ENCODE data around the gene SLC9B2.

Gene SLC9B2

DNA sequence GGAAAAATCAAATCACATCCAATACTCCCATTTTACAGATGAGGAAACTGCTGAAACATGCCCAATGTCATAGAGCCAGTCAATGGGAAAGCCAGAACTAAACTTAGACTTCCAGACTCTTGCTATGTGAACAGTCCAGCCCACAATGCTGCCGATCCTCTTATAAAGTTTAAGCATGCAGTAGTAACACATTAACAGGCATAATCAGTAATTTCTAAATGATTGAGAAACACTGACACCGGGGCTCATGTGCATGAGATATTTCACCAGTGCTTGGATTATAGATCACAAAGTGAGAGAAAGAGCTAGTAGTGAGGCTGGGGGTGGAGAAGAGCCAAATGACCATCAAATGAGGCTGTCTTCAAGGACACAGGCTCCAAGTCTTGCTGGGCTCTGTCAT lies 20.6 kb upstream of the SLC9B2 start:
- H4K91ac ChIP-seq (ENCODE audit: low read depth, low read length): no peak overlapping the region
- no peak overlapping the region for H3K9ac ChIP-seq (ENCODE audit: low read length)
- no peaks in the 10 kb centered on the region for H3K36me3 ChIP-seq (ENCODE audit: control insufficient read depth in 1 of 2, insufficient read depth in 2 of 2, low read length in 2 of 2)
- no peaks in the 10 kb centered on the region for H3K79me1 ChIP-seq (ENCODE audit: low read length)
- H3K14ac ChIP-seq (ENCODE audit: low read length): no peak overlapping the region
- H3K4me1 ChIP-seq (ENCODE audit: control insufficient read depth in 1 of 2, insufficient read depth in 2 of 2, low read length in 2 of 2): peaks cover 3% of the 10 kb centered on the region in 2 experiments
- H3K23ac ChIP-seq (ENCODE audit: low read length): no peak overlapping the region
- H2AFZ ChIP-seq (ENCODE audit: insufficient read depth, low read length, poor library complexity): no peak overlapping the region
- H3K4me3 ChIP-seq (ENCODE audit: low read depth, low read length): no peak overlapping the region
- H3K9me3 ChIP-seq (ENCODE audit: insufficient read depth, low read depth, low read length): no peaks in the 10 kb centered on the region
- no peak overlapping the region for H3K4me2 ChIP-seq (ENCODE audit: low read length)
- H3K27me3 ChIP-seq (ENCODE audit: insufficient read depth, low read length): no peaks in the 10 kb centered on the region
- no peak overlapping the region for H2BK12ac ChIP-seq (ENCODE audit: low read length)
- no peak overlapping the region for H2AK5ac ChIP-seq (ENCODE audit: low read length)
- H2BK5ac ChIP-seq (ENCODE audit: low read depth, low read length, poor library complexity): no peak overlapping the region
- H3K27ac ChIP-seq (ENCODE audit: low read depth, low read length): no peak overlapping the region
- DNase-seq: no peak
- no peak overlapping the region for H3K18ac ChIP-seq (ENCODE audit: low read length)
- H4K8ac ChIP-seq (ENCODE audit: low read depth, low read length): no peak overlapping the region
- H4K12ac ChIP-seq (ENCODE audit: low read depth, low read length): no peak overlapping the region
- H3K79me2 ChIP-seq (ENCODE audit: control insufficient read depth, insufficient read depth, low read length, poor library complexity): no peaks in the 10 kb centered on the region
- H2BK120ac ChIP-seq (ENCODE audit: insufficient read depth, low read length, poor library complexity): no peak overlapping the region
- no CpG with 5 or more reads among the region's 2 CpGs for WGBS (ENCODE audit: extremely low coverage, insufficient coverage, insufficient read length)
- no peak overlapping the region for H3K4ac ChIP-seq (ENCODE audit: low read depth, low read length)

DNA sequence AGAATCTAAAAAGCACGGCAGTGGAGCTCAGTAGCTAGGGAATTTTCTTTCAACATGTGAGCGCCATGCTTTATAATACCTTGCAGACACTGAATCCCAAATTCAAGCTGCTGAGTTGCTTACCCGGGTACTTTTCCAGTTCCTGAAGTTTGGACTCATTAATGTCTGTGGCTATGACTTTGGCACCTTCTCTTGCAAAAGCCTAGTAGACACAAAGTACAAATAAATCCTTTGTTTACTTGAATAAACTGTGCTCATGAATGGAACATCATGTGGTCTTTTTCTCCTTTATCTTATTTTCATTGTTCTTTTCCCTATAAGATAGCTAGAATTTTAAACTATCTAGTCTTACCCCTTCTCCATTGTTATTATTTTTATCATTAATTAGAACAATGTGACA lies 18.5 kb upstream of the SLC9B2 start:
- no peak for DNase-seq
- no peak overlapping the region for H3K4me3 ChIP-seq (ENCODE audit: low read depth, low read length)
- no peaks in the 10 kb centered on the region for H3K27me3 ChIP-seq (ENCODE audit: insufficient read depth, low read length)
- no peak overlapping the region for H3K18ac ChIP-seq (ENCODE audit: low read length)
- no peak overlapping the region for H3K4me2 ChIP-seq (ENCODE audit: low read length)
- H2AK5ac ChIP-seq (ENCODE audit: low read length): no peak overlapping the region
- H3K4ac ChIP-seq (ENCODE audit: low read depth, low read length): no peak overlapping the region
- peaks cover 3% of the 10 kb centered on the region in 2 experiments for H3K4me1 ChIP-seq (ENCODE audit: control insufficient read depth in 1 of 2, insufficient read depth in 2 of 2, low read length in 2 of 2)
- H4K12ac ChIP-seq (ENCODE audit: low read depth, low read length): no peak overlapping the region
- no peak overlapping the region for H4K91ac ChIP-seq (ENCODE audit: low read depth, low read length)
- H3K27ac ChIP-seq (ENCODE audit: low read depth, low read length): no peak overlapping the region
- H3K9ac ChIP-seq (ENCODE audit: low read length): no peak overlapping the region
- no peak overlapping the region for H3K14ac ChIP-seq (ENCODE audit: low read length)
- peaks cover 2 to 8% of the 10 kb centered on the region in 2 experiments for H3K36me3 ChIP-seq (ENCODE audit: control insufficient read depth in 1 of 2, insufficient read depth in 2 of 2, low read length in 2 of 2)
- no peak overlapping the region for H2BK120ac ChIP-seq (ENCODE audit: insufficient read depth, low read length, poor library complexity)
- no peak overlapping the region for H2BK12ac ChIP-seq (ENCODE audit: low read length)
- no peak overlapping the region for H2BK5ac ChIP-seq (ENCODE audit: low read depth, low read length, poor library complexity)
- WGBS (ENCODE audit: extremely low coverage, insufficient coverage, insufficient read length): no CpG with 5 or more reads among the region's 3 CpGs
- H3K9me3 ChIP-seq (ENCODE audit: insufficient read depth, low read depth, low read length): no peaks in the 10 kb centered on the region
- no peak overlapping the region for H4K8ac ChIP-seq (ENCODE audit: low read depth, low read length)
- H2AFZ ChIP-seq (ENCODE audit: insufficient read depth, low read length, poor library complexity): no peak overlapping the region
- no peak overlapping the region for H3K23ac ChIP-seq (ENCODE audit: low read length)
- no peaks in the 10 kb centered on the region for H3K79me2 ChIP-seq (ENCODE audit: control insufficient read depth, insufficient read depth, low read length, poor library complexity)
- H3K79me1 ChIP-seq (ENCODE audit: low read length): no peaks in the 10 kb centered on the region

DNA sequence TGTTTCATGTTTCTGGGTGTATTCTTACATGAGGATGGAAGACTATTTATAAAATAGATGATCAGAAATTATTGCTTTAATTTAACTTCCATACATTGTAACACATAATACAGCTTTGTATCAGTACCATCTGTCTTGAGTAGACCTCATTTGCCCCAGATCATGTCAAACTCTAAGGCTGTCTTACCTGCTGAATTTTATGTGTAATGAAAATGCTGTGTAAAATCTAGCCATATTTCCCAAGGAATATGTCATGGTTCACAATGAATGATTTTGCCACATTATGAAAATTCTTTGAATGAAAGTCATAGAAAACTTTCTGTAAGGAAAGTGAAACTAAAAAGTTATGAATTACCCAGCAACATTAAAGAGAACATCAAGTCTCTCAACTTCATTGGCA lies 15.7 kb upstream of the SLC9B2 start:
- no peak overlapping the region for H3K14ac ChIP-seq (ENCODE audit: low read length)
- H3K36me3 ChIP-seq (ENCODE audit: control insufficient read depth in 1 of 2, insufficient read depth in 2 of 2, low read length in 2 of 2): peaks cover 5 to 16% of the 10 kb centered on the region in 2 experiments
- no peaks in the 10 kb centered on the region for H3K79me1 ChIP-seq (ENCODE audit: low read length)
- H3K4me2 ChIP-seq (ENCODE audit: low read length): no peak overlapping the region
- H4K91ac ChIP-seq (ENCODE audit: low read depth, low read length): no peak overlapping the region
- no peak overlapping the region for H2BK120ac ChIP-seq (ENCODE audit: insufficient read depth, low read length, poor library complexity)
- H4K12ac ChIP-seq (ENCODE audit: low read depth, low read length): no peak overlapping the region
- no peak overlapping the region for H2BK12ac ChIP-seq (ENCODE audit: low read length)
- H3K23ac ChIP-seq (ENCODE audit: low read length): no peak overlapping the region
- no peak overlapping the region for H3K9ac ChIP-seq (ENCODE audit: low read length)
- H3K27ac ChIP-seq (ENCODE audit: low read depth, low read length): no peak overlapping the region
- H3K9me3 ChIP-seq (ENCODE audit: insufficient read depth, low read depth, low read length): no peaks in the 10 kb centered on the region
- H4K8ac ChIP-seq (ENCODE audit: low read depth, low read length): no peak overlapping the region
- no peak overlapping the region for H3K4me3 ChIP-seq (ENCODE audit: low read depth, low read length)
- no peak overlapping the region for H2BK5ac ChIP-seq (ENCODE audit: low read depth, low read length, poor library complexity)
- H2AFZ ChIP-seq (ENCODE audit: insufficient read depth, low read length, poor library complexity): no peak overlapping the region
- H2AK5ac ChIP-seq (ENCODE audit: low read length): no peak overlapping the region
- no peak for DNase-seq
- no peaks in the 10 kb centered on the region for H3K79me2 ChIP-seq (ENCODE audit: control insufficient read depth, insufficient read depth, low read length, poor library complexity)
- no peaks in the 10 kb centered on the region for H3K27me3 ChIP-seq (ENCODE audit: insufficient read depth, low read length)
- H3K4me1 ChIP-seq (ENCODE audit: control insufficient read depth in 1 of 2, insufficient read depth in 2 of 2, low read length in 2 of 2): no peaks in the 10 kb centered on the region
- no peak overlapping the region for H3K18ac ChIP-seq (ENCODE audit: low read length)
- H3K4ac ChIP-seq (ENCODE audit: low read depth, low read length): no peak overlapping the region

DNA sequence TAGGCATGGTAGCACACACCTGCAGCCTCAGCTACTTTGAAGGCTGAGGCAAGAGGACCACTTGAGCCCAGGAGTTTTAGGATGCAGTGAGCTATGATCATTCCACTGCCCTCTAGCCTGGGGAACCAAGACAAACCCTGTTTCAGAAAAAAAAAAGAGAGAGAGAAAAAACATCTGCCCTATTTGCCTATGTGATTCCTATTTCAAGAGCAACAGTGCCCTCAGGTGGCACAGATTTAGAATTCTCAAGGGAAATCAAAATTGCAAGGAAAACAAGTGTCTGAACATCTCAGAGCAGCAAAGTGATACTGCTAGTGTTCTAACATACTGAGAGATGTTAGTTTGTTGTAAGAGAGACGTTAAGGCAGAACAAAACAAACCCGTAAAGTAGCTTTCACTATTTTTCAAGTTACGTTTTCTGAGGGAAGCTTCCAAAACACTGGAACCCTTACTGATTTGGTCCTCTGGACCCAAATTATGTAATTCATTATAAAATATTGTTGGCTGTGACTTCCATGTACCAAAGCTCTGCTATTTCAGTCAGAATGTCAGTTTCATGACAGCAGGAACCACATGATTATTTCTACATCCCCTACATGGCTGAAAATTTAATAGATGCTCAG lies 15.2 kb upstream of the SLC9B2 start:
- Histone ChIP-seq H2BK12ac (ENCODE audit: low read length) (no peak overlapping the region), H3K27me3 (ENCODE audit: insufficient read depth, low read length) (no peaks in the 10 kb centered on the region), H3K4ac (ENCODE audit: low read depth, low read length) (no peak overlapping the region), H2AK5ac (ENCODE audit: low read length) (no peak overlapping the region), H3K9ac (ENCODE audit: low read length) (no peak overlapping the region), H3K4me1 (ENCODE audit: control insufficient read depth in 1 of 2, insufficient read depth in 2 of 2, low read length in 2 of 2) (no peaks in the 10 kb centered on the region), H2BK5ac (ENCODE audit: low read depth, low read length, poor library complexity) (no peak overlapping the region), H3K23ac (ENCODE audit: low read length) (no peak overlapping the region), H3K4me3 (ENCODE audit: low read depth, low read length) (no peak overlapping the region), H2AFZ (ENCODE audit: insufficient read depth, low read length, poor library complexity) (no peak overlapping the region), H2BK120ac (ENCODE audit: insufficient read depth, low read length, poor library complexity) (no peak overlapping the region), H3K36me3 (ENCODE audit: control insufficient read depth in 1 of 2, insufficient read depth in 2 of 2, low read length in 2 of 2) (peaks cover 7 to 22% of the 10 kb centered on the region in 2 experiments), H3K27ac (ENCODE audit: low read depth, low read length) (no peak overlapping the region), H3K4me2 (ENCODE audit: low read length) (no peak overlapping the region), H4K91ac (ENCODE audit: low read depth, low read length) (no peak overlapping the region), H3K18ac (ENCODE audit: low read length) (no peak overlapping the region), H3K9me3 (ENCODE audit: insufficient read depth, low read depth, low read length) (no peaks in the 10 kb centered on the region), H4K12ac (ENCODE audit: low read depth, low read length) (no peak overlapping the region), H3K14ac (ENCODE audit: low read length) (no peak overlapping the region), H4K8ac (ENCODE audit: low read depth, low read length) (no peak overlapping the region), H3K79me2 (ENCODE audit: control insufficient read depth, insufficient read depth, low read length, poor library complexity) (no peaks in the 10 kb centered on the region), H3K79me1 (ENCODE audit: low read length) (no peaks in the 10 kb centered on the region)
- peak; percentile 30 to 74 for DNase-seq
- no CpG with 5 or more reads among the region's 3 CpGs for WGBS (ENCODE audit: extremely low coverage, insufficient coverage, insufficient read length)

All from trophoblast cell (in vitro differentiated cells and primary cell).